HG02938 (cell line): ENCODE measurements around the gene MRPL55.

ENCODE experiments used
- ATAC-seq: cut with Tn5 transposase; IDR thresholded peaks from one replicate; pipeline ENCODE4 v1.9.1; 2021; ENCODE audit warnings: mild to moderate bottlenecking, moderate library complexity; ENCODE audit not compliant: unreplicated experiment

The MRPL55 gene

GRCh38 chr1:228073857-228074545, 35.1 kb downstream of the MRPL55 start:
- ATAC-seq = no peak

- ATAC-seq = no peak
Observed at GRCh38 chr1:228073061-228073856, 35.8 kb downstream of the MRPL55 start.

- ATAC-seq = no peak
Observed at GRCh38 chr1:228072658-228073043, 36.4 kb downstream of the MRPL55 start.

GRCh38 chr1:228071839-228072657, 37.1 kb downstream of the MRPL55 start:
- no peak for ATAC-seq

- no peak for ATAC-seq
Observed at GRCh38 chr1:228070851-228071250, 38.2 kb downstream of the MRPL55 start.

GRCh38 chr1:228070173-228070572, 38.9 kb downstream of the MRPL55 start:
- ATAC-seq = no peak

- no peak for ATAC-seq
Observed at GRCh38 chr1:228068359-228068758, 40.7 kb downstream of the MRPL55 start.

- ATAC-seq = no peak
Observed at GRCh38 chr1:228066891-228067654, 42.0 kb downstream of the MRPL55 start.

GRCh38 chr1:228066416-228066815, 42.7 kb downstream of the MRPL55 start:
- no peak for ATAC-seq

GRCh38 chr1:228065543-228066347, 43.4 kb downstream of the MRPL55 start:
- no peak for ATAC-seq

GRCh38 chr1:228064741-228065542, 44.2 kb downstream of the MRPL55 start:
- no peak for ATAC-seq

GRCh38 chr1:228064296-228064695, 44.8 kb downstream of the MRPL55 start:
- no peak for ATAC-seq

- ATAC-seq = no peak
Observed at GRCh38 chr1:228063251-228064191, 45.6 kb downstream of the MRPL55 start.

GRCh38 chr1:228062812-228063211, 46.3 kb downstream of the MRPL55 start:
- ATAC-seq = no peak

- ATAC-seq = no peak
Observed at GRCh38 chr1:228062085-228062791, 46.9 kb downstream of the MRPL55 start.

GRCh38 chr1:228061411-228062084, 47.6 kb downstream of the MRPL55 start:
- no peak for ATAC-seq
